GM18868 (cell line): ENCODE data around the gene AHSG.

Source experiments
- ATAC-seq: cut with Tn5 transposase; IDR thresholded peaks from one replicate; pipeline ENCODE4 v1.9.1; 2021; ENCODE audit warnings: mild to moderate bottlenecking, moderate library complexity; ENCODE audit not compliant: unreplicated experiment

The AHSG gene

GRCh38 chr3:186590580-186591295, 22.1 kb upstream of the AHSG start:
- no peak for ATAC-seq

GRCh38 chr3:186592682-186593081, 20.2 kb upstream of the AHSG start:
- no peak for ATAC-seq

GRCh38 chr3:186593862-186594261, 19.0 kb upstream of the AHSG start:
- no peak for ATAC-seq

GRCh38 chr3:186594591-186595113, 18.2 kb upstream of the AHSG start:
- ATAC-seq, result no peak

- ATAC-seq, result no peak
Observed at GRCh38 chr3:186596568-186597287, 16.1 kb upstream of the AHSG start.

GRCh38 chr3:186598108-186598784, 14.6 kb upstream of the AHSG start:
- no peak for ATAC-seq

- no peak for ATAC-seq
Observed at GRCh38 chr3:186598794-186599141, 14.1 kb upstream of the AHSG start.

GRCh38 chr3:186599142-186599784, 13.6 kb upstream of the AHSG start:
- no peak for ATAC-seq

GRCh38 chr3:186599785-186600166, 13.1 kb upstream of the AHSG start:
- ATAC-seq, result no peak

- no peak for ATAC-seq
Observed at GRCh38 chr3:186600896-186601295, 12.0 kb upstream of the AHSG start.

GRCh38 chr3:186603159-186603558, 9.7 kb upstream of the AHSG start:
- no peak for ATAC-seq

GRCh38 chr3:186605078-186605477, 7.8 kb upstream of the AHSG start:
- no peak for ATAC-seq

GRCh38 chr3:186605561-186606545, 7.0 kb upstream of the AHSG start:
- ATAC-seq, result no peak

- ATAC-seq, result no peak
Observed at GRCh38 chr3:186608624-186609215, 4.1 kb upstream of the AHSG start.

GRCh38 chr3:186609247-186609868, 3.5 kb upstream of the AHSG start:
- no peak for ATAC-seq

- no peak for ATAC-seq
Observed at GRCh38 chr3:186612065-186612464, 795 bp upstream of the AHSG start.

GRCh38 chr3:186613637-186614265, 891 bp downstream of the AHSG start:
- no peak for ATAC-seq

GRCh38 chr3:186614266-186614596, 1.4 kb downstream of the AHSG start:
- no peak for ATAC-seq
